ENCODE data around the gene PPP2R5B. TPM values are rescaled to one million over a fixed set of nuclear protein-coding genes. Genes with fewer than 3 reads are reported as not detected.

Gene PPP2R5B
- total RNA-seq, 1 experiment from 2014 or later, result 8.7 TPM

DNA sequence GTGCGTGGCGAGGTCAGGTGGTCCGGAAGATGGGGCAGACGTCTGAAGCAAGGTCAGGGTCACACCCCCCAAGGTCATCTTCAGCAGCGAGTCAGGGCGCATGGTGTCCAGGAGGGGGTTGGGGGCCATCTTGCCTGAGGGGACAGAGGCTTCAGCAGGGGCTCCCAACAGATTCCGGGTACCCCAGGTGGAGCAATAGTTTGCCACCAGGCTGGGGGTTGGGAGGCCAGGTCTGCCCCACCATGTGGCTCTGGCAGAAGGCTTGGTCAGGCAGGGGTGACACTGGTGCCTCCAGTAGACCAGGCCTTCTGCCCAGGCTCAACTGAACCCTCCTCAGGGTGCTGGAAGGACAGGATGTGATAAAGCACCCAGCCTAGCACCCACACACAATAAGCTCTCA lies 13.3 kb upstream of the PPP2R5B start:
- Mint-ChIP-seq H3K9me3 (no peaks in the 10 kb centered on the region), H3K27ac (no peak overlapping the region), H3K27me3 (ENCODE audit: low read depth) (no peaks in the 10 kb centered on the region), H3K4me3 (no peak overlapping the region), H3K4me1 (peaks cover 4% of the 10 kb centered on the region), H3K36me3 (peaks cover 10% of the 10 kb centered on the region; the same call in 1 of the 2 replicates)
- ATAC-seq (no peak), DNase-seq (ENCODE audit: low spot score) (no peak)
- CTCF ChIA-PET, result interaction anchor here (1.4 to 1.6 kb wide), 2 partner anchors 62 to 206 kb away, joined by 4 read pairs; partner anchors contain the start of gene ZNHIT2
- POLR2A ChIA-PET, result no interaction called here
- TF ChIP-seq, protein P1, sequence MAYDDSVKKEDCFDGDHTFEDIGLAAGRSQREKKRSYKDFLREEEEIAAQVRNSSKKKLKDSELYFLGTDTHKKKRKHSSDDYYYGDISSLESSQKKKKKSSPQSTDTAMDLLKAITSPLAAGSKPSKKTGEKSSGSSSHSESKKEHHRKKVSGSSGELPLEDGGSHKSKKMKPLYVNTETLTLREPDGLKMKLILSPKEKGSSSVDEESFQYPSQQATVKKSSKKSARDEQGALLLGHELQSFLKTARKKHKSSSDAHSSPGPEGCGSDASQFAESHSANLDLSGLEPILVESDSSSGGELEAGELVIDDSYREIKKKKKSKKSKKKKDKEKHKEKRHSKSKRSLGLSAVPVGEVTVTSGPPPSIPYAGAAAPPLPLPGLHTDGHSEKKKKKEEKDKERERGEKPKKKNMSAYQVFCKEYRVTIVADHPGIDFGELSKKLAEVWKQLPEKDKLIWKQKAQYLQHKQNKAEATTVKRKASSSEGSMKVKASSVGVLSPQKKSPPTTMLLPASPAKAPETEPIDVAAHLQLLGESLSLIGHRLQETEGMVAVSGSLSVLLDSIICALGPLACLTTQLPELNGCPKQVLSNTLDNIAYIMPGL (CRISPR knock-in tag; IDR thresholded peaks at IDR 0.05), result no peak
- TF ChIP-seq, protein P2, sequence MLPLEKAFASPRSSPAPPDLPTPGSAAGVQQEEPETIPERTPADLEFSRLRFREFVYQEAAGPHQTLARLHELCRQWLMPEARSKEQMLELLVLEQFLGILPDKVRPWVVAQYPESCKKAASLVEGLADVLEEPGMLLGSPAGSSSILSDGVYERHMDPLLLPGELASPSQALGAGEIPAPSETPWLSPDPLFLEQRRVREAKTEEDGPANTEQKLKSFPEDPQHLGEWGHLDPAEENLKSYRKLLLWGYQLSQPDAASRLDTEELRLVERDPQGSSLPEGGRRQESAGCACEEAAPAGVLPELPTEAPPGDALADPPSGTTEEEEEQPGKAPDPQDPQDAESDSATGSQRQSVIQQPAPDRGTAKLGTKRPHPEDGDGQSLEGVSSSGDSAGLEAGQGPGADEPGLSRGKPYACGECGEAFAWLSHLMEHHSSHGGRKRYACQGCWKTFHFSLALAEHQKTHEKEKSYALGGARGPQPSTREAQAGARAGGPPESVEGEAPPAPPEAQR (CRISPR knock-in tag; IDR thresholded peaks at IDR 0.05), result no peak
- TF ChIP-seq, protein P3, sequence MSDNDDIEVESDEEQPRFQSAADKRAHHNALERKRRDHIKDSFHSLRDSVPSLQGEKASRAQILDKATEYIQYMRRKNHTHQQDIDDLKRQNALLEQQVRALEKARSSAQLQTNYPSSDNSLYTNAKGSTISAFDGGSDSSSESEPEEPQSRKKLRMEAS (CRISPR knock-in tag; IDR thresholded peaks at IDR 0.05), result no peak
- TF ChIP-seq RORB (CRISPR knock-in tag; IDR thresholded peaks at IDR 0.05) (no peak), OVOL2 (CRISPR knock-in tag; IDR thresholded peaks at IDR 0.05; ENCODE audit: borderline replicate concordance) (no peak), CREM (CRISPR knock-in tag; IDR thresholded peaks at IDR 0.05) (no peak), ZNF138 (CRISPR knock-in tag; conservative IDR thresholded peaks at IDR 0.05) (no peak), GABPB1 (CRISPR knock-in tag; IDR thresholded peaks at IDR 0.05) (no peak), ZNF232 (CRISPR knock-in tag; IDR thresholded peaks at IDR 0.05) (no peak), ZNF423 (CRISPR knock-in tag; IDR thresholded peaks at IDR 0.05) (no peak)
- TF ChIP-seq, protein P4, sequence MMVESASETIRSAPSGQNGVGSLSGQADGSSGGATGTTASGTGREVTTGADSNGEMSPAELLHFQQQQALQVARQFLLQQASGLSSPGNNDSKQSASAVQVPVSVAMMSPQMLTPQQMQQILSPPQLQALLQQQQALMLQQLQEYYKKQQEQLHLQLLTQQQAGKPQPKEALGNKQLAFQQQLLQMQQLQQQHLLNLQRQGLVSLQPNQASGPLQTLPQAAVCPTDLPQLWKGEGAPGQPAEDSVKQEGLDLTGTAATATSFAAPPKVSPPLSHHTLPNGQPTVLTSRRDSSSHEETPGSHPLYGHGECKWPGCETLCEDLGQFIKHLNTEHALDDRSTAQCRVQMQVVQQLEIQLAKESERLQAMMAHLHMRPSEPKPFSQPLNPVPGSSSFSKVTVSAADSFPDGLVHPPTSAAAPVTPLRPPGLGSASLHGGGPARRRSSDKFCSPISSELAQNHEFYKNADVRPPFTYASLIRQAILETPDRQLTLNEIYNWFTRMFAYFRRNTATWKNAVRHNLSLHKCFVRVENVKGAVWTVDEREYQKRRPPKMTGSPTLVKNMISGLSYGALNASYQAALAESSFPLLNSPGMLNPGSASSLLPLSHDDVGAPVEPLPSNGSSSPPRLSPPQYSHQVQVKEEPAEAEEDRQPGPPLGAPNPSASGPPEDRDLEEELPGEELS (CRISPR knock-in tag; IDR thresholded peaks at IDR 0.05), result no peak
- TF ChIP-seq, protein P5, sequence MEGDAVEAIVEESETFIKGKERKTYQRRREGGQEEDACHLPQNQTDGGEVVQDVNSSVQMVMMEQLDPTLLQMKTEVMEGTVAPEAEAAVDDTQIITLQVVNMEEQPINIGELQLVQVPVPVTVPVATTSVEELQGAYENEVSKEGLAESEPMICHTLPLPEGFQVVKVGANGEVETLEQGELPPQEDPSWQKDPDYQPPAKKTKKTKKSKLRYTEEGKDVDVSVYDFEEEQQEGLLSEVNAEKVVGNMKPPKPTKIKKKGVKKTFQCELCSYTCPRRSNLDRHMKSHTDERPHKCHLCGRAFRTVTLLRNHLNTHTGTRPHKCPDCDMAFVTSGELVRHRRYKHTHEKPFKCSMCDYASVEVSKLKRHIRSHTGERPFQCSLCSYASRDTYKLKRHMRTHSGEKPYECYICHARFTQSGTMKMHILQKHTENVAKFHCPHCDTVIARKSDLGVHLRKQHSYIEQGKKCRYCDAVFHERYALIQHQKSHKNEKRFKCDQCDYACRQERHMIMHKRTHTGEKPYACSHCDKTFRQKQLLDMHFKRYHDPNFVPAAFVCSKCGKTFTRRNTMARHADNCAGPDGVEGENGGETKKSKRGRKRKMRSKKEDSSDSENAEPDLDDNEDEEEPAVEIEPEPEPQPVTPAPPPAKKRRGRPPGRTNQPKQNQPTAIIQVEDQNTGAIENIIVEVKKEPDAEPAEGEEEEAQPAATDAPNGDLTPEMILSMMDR (IDR thresholded peaks at IDR 0.05), result no peak
- TF ChIP-seq, protein P6, sequence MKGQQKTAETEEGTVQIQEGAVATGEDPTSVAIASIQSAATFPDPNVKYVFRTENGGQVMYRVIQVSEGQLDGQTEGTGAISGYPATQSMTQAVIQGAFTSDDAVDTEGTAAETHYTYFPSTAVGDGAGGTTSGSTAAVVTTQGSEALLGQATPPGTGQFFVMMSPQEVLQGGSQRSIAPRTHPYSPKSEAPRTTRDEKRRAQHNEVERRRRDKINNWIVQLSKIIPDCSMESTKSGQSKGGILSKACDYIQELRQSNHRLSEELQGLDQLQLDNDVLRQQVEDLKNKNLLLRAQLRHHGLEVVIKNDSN (CRISPR knock-in tag; IDR thresholded peaks at IDR 0.05), result no peak

DNA sequence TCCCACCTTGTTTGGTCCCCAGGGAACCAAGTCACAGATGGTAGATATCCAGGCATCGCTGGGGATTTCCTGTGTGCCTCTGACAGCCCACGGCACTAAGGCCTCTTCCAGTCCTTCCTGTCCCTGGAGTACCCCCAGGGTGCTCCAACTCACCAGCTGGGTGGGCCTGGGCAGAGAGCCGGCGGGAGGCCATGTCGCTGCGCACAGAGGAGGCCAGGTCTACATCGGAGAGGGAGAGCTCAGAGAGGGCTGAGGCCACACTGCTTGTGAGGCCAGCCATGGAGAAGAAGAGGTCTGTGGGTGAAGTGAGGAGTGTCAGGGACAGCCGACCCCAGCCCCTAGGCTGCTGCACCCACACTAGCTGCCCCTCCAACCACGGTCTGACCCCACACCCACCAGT lies 12.8 kb upstream of the PPP2R5B start:
- H3K4me1 Mint-ChIP-seq, result peaks cover 8% of the 10 kb centered on the region
- DNase-seq (ENCODE audit: low spot score), result no peak
- ChIA-PET CTCF (interaction anchor here (1.4 to 1.6 kb wide), 2 partner anchors 63 to 206 kb away, joined by 4 read pairs; partner anchors contain the start of gene ZNHIT2), POLR2A (no interaction called here)
- TF ChIP-seq, protein P7, sequence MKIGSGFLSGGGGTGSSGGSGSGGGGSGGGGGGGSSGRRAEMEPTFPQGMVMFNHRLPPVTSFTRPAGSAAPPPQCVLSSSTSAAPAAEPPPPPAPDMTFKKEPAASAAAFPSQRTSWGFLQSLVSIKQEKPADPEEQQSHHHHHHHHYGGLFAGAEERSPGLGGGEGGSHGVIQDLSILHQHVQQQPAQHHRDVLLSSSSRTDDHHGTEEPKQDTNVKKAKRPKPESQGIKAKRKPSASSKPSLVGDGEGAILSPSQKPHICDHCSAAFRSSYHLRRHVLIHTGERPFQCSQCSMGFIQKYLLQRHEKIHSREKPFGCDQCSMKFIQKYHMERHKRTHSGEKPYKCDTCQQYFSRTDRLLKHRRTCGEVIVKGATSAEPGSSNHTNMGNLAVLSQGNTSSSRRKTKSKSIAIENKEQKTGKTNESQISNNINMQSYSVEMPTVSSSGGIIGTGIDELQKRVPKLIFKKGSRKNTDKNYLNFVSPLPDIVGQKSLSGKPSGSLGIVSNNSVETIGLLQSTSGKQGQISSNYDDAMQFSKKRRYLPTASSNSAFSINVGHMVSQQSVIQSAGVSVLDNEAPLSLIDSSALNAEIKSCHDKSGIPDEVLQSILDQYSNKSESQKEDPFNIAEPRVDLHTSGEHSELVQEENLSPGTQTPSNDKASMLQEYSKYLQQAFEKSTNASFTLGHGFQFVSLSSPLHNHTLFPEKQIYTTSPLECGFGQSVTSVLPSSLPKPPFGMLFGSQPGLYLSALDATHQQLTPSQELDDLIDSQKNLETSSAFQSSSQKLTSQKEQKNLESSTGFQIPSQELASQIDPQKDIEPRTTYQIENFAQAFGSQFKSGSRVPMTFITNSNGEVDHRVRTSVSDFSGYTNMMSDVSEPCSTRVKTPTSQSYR (CRISPR knock-in tag; IDR thresholded peaks at IDR 0.05), result no peak
- TF ChIP-seq, protein P8, sequence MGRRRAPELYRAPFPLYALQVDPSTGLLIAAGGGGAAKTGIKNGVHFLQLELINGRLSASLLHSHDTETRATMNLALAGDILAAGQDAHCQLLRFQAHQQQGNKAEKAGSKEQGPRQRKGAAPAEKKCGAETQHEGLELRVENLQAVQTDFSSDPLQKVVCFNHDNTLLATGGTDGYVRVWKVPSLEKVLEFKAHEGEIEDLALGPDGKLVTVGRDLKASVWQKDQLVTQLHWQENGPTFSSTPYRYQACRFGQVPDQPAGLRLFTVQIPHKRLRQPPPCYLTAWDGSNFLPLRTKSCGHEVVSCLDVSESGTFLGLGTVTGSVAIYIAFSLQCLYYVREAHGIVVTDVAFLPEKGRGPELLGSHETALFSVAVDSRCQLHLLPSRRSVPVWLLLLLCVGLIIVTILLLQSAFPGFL (CRISPR knock-in tag; IDR thresholded peaks at IDR 0.05; ENCODE audit: borderline replicate concordance), result no peak
- no peak for TF ChIP-seq TEAD1 (CRISPR knock-in tag; IDR thresholded peaks at IDR 0.05)
- no peak for TF ChIP-seq NFE2L1 (CRISPR knock-in tag; IDR thresholded peaks at IDR 0.05)
- TF ChIP-seq ELF4 (CRISPR knock-in tag; IDR thresholded peaks at IDR 0.05; ENCODE audit: low read depth), result no peak
- TF ChIP-seq, protein P9, sequence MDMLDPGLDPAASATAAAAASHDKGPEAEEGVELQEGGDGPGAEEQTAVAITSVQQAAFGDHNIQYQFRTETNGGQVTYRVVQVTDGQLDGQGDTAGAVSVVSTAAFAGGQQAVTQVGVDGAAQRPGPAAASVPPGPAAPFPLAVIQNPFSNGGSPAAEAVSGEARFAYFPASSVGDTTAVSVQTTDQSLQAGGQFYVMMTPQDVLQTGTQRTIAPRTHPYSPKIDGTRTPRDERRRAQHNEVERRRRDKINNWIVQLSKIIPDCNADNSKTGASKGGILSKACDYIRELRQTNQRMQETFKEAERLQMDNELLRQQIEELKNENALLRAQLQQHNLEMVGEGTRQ (CRISPR knock-in tag; IDR thresholded peaks at IDR 0.05), result no peak
- TF ChIP-seq ZNF263 (CRISPR knock-in tag; IDR thresholded peaks at IDR 0.05; ENCODE audit: low read depth), result no peak
- H3K9me3 Mint-ChIP-seq, result no peaks in the 10 kb centered on the region
- ATAC-seq, result no peak
- H3K27ac Mint-ChIP-seq, result no peak overlapping the region
- no peak overlapping the region for H3K4me3 Mint-ChIP-seq
- peaks cover 10% of the 10 kb centered on the region; the same call in 1 of the 2 replicates for H3K36me3 Mint-ChIP-seq
- H3K27me3 Mint-ChIP-seq (ENCODE audit: low read depth), result no peaks in the 10 kb centered on the region
